Heart left ventricle (tissue), 16 donors: ENCODE data around the gene TGFBR3. TPM values are rescaled to one million over a fixed set of nuclear protein-coding genes. Genes with fewer than 3 reads are reported as not detected.
"Not testable (repeated sequence)": the region's sequence is repeated elsewhere in the genome, so short reads cannot be mapped to it uniquely, and the experiment has no call there.

ENCODE experiments used
- ATAC-seq, 4 donors: fragments of 200-7000 bp; cut with Tn5 transposase; one replicate each; pipeline ENCODE4 v1.9.1; 2020 to 2022; ENCODE audit warnings: moderate library complexity in 4 of 4, mild to moderate bottlenecking in 3 of 4, moderate number of reproducible peaks in 1 of 4
- DNase-seq, 5 donors: peaks; one replicate each; pipeline ENCODE4 v3.0.0-alpha.2; 2020
- H3K27ac ChIP-seq, 12 donors: fragments of 200-600 bp; sonication (generic) in 4 of 12; one replicate each; pipeline versions ENCODE4 v1.5.0 to v1.8.0; 2016 to 2022; ENCODE audit warnings: mild to moderate bottlenecking in 2 of 12
- H3K27me3 ChIP-seq, 9 donors: fragments of 200-600 bp; sonication (generic) in 2 of 9; one replicate each; pipeline versions ENCODE4 v1.5.1 to v1.8.0; 2016 to 2022; ENCODE audit warnings: mild to moderate bottlenecking in 3 of 9
- H3K36me3 ChIP-seq, 9 donors: fragments of 200-600 bp; sonication (generic) in 2 of 9; one replicate each; pipeline versions ENCODE4 v1.5.0 to v1.8.0; 2018 to 2022; ENCODE audit warnings: mild to moderate bottlenecking in 2 of 9
- H3K4me1 ChIP-seq, 12 donors: fragments of 200-600 bp; sonication (generic) in 4 of 12; one replicate each; pipeline versions ENCODE4 v1.5.0 to v1.8.0; 2016 to 2022; ENCODE audit warnings: mild to moderate bottlenecking in 3 of 12
- H3K4me3 ChIP-seq, 12 donors: fragments of 200-600 bp; sonication (generic) in 4 of 12; one replicate each; pipeline versions ENCODE4 v1.5.0 to v1.8.0; 2017 to 2022; ENCODE audit warnings: mild to moderate bottlenecking in 9 of 12, moderate library complexity in 4 of 12
- H3K9me3 ChIP-seq, 12 donors: fragments of 200-600 bp; sonication (generic) in 4 of 12; one replicate each; pipeline versions ENCODE4 v1.5.0 to v1.8.0; 2016 to 2022; ENCODE audit warnings: mild to moderate bottlenecking in 1 of 12
- POLR2A ChIP-seq, 2 donors: fragments of 450-650 bp; IDR thresholded peaks; one replicate each; pipeline ENCODE4 v1.6.1; 2017; ENCODE audit warnings: antibody characterized with exemption in 2 of 2, mild to moderate bottlenecking in 2 of 2, moderate library complexity in 2 of 2
- WGBS, 4 donors: extraction: QIAGEN DNeasy Blood & Tissue Kit in 2 of 4; methylation state at CpG; one replicate each; pipeline versions ENCODE4 v1.1.5 to v1.1.7; 2013 to 2018; 5-methylcytosine and 5-hydroxymethylcytosine counted together
- intact Hi-C, 10 donors: fragments of 100-400 bp; cut with DNase I; formaldehyde crosslinking; loops; one replicate each; pipeline versions ENCODE4 v1.11.1 to v1.14.2; 2022
- polyA plus RNA-seq, 2 donors: library from polyadenylated mRNA; stranded (reverse); fragments of 200-250 nt; gene quantifications; one replicate each; pipeline ENCODE4 v1.2.3, GENCODE V29; 2013
- total RNA-seq, 9 donors: library from RNA; depleted of rRNA in 2 of 9; stranded (reverse); fragments of >200 nt in 2 of 9; fragmentation: NEBNext Ultra II Directional in 3 of 9; extraction: Animal tissue kit (Norgen Biotek cat#: 25700) in 3 of 9; gene quantifications; one replicate each; pipeline versions ENCODE4 v1.1.0 to v1.2.4, GENCODE V29; 2016 to 2023
- TF ChIP-seq, protein P1 (sequence below), 12 donors: fragments of 200-600 bp; sonication (generic) in 4 of 12; IDR thresholded peaks; one replicate each; pipeline versions ENCODE4 v1.5.0 to v1.8.0; 2018 to 2022; ENCODE audit warnings: antibody characterized with exemption in 12 of 12, mild to moderate bottlenecking in 5 of 12
- donor health status: ischemic (EF 13 %, LVEDD 7.1; RV severe dilation, severe dysfunction).
- donor health status: healthy with polysubstance abuse.
- donor health status: DM: no; HTN: yes; CAD: no.
- donor health status: DM: no; HTN: no; CAD: no.
- donor health status: ischemic (EF 25% LVEDD 6.9; RV normal size, moderate dysfunction).
- donor health status: ischemic (EF 25% LVEDD 5.7; RV mildly dilated, moderate dysfunction).
- donor health status: healthy.
- donor health status: DM: yes; HTN: yes; CAD: no.
- donor health status: ischemic (EF 35%, LVEDD 5.7; RV mildly dilated, moderate dysfunction).
- donor health status: nonischemic (EF 11% LVEDD 7.7; RV severe dilation, severe dysfunction).
- donor health status: DM: yes; HTN: yes; CAD: no.
- donor health status: PGD.
- donor health status: ischemic (EF 29% LVEDD 5.4; RV normal size, mild dysfunction).
- donor health status: nonischemic (EF 23%, LVEDD 6.1; RV moderate dilation, normal function).

Gene TGFBR3
- total and polyA plus RNA-seq, 11 donors: 6.9 to 51.8 (median 22.7) TPM

DNA sequence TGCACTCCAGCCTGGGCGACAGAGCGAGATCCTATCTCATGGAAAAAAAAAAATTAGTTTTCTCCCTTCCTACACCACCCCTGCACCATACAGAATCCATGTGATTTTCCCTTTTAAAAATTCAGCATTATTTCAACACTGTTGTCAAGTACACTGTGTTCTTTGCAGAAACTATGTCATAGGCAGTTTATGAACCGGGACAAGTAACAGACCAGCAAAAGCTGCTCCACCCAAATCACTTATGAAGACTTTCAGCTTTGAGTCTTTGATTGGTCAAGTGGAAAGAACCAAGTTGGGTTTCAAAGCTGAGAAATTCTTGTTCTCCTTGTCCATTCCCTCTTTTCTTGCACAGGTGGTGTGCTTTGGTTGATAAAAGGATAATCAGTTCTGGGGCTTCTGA lies 212.3 kb downstream of the TGFBR3 start:
- ATAC-seq (peak in 3 of 4 donors; percentile 42 to 66 (median 50)), DNase-seq (no peak)
- no peak overlapping the region for H3K27ac ChIP-seq
- H3K36me3 ChIP-seq: no peaks in the 10 kb centered on the region
- no peak for TF ChIP-seq POLR2A (IDR thresholded peaks at IDR 0.05)
- TF ChIP-seq, protein P1, sequence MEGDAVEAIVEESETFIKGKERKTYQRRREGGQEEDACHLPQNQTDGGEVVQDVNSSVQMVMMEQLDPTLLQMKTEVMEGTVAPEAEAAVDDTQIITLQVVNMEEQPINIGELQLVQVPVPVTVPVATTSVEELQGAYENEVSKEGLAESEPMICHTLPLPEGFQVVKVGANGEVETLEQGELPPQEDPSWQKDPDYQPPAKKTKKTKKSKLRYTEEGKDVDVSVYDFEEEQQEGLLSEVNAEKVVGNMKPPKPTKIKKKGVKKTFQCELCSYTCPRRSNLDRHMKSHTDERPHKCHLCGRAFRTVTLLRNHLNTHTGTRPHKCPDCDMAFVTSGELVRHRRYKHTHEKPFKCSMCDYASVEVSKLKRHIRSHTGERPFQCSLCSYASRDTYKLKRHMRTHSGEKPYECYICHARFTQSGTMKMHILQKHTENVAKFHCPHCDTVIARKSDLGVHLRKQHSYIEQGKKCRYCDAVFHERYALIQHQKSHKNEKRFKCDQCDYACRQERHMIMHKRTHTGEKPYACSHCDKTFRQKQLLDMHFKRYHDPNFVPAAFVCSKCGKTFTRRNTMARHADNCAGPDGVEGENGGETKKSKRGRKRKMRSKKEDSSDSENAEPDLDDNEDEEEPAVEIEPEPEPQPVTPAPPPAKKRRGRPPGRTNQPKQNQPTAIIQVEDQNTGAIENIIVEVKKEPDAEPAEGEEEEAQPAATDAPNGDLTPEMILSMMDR (IDR thresholded peaks at IDR 0.05): no peak
- no peaks in the 10 kb centered on the region for H3K4me1 ChIP-seq
- H3K4me3 ChIP-seq: no peak overlapping the region
- intact Hi-C loops: no loop called here
- no peaks in the 10 kb centered on the region for H3K27me3 ChIP-seq
- H3K9me3 ChIP-seq: no peaks in the 10 kb centered on the region
- 56 to 89% (median 78%) methylated on average over 3 of the region's 3 CpGs for WGBS, 4 donors

DNA sequence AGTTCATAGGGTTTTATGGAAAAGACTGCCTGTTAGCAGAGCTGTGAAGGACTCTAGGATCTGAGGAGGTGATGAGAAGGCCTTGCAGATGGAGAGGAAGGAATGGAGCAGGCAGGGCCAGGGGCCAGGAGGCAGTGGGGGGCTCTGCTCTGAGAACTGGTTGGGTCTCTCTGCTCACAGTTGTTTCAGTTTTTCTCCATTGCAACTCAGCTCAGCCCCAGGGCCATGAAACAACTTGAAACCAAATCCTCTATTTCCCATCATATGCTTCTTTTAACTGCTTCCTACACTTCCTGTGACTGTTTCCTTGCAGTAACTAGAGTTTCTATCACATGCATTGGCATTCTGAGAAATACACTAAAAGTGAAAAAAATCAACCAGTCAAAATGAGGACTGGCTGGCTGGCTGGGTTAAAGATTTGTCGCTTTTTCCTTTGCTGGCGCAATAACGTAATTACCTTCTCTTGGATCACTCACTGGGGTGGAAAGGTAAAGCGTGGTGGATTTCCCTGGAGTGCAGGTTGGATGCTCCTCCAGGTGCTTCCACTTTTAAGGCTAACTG lies 213.3 kb downstream of the TGFBR3 start:
- DNase-seq: no peak
- H3K4me3 ChIP-seq: no peak overlapping the region
- whole genome bisulfite sequencing, 4 donors: 94 to 98% (median 96%) methylated on average over 4 of the region's 4 CpGs
- H3K9me3 ChIP-seq: no peaks in the 10 kb centered on the region
- intact Hi-C loops: no loop called here
- TF ChIP-seq, protein P1 (IDR thresholded peaks at IDR 0.05): no peak
- TF ChIP-seq POLR2A (IDR thresholded peaks at IDR 0.05): no peak
- no peaks in the 10 kb centered on the region for H3K4me1 ChIP-seq
- no peak for ATAC-seq
- H3K27ac ChIP-seq: no peak overlapping the region
- H3K27me3 ChIP-seq: no peaks in the 10 kb centered on the region
- no peaks in the 10 kb centered on the region for H3K36me3 ChIP-seq

DNA sequence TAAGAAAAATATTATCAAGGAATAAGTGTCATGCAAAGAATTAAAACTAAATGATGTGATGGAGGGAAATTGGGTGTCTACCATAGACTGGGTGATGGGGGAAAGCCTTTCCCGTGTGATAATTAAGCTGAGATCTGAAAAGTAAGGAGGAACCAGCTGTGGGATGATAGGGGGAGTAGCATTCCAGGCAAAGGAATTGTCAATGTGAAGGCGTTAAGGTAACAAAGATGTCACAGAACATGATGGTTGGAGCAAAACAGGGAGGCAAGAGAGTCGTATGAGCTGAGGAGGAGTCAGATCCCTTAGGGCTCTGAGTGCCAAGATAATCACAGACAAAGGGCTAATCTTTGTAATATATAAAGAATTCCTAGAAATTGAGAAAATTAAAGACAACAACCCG lies 215.2 kb downstream of the TGFBR3 start:
- ATAC-seq: no peak
- TF ChIP-seq POLR2A (IDR thresholded peaks at IDR 0.05): no peak
- TF ChIP-seq, protein P1 (IDR thresholded peaks at IDR 0.05): no peak

DNA sequence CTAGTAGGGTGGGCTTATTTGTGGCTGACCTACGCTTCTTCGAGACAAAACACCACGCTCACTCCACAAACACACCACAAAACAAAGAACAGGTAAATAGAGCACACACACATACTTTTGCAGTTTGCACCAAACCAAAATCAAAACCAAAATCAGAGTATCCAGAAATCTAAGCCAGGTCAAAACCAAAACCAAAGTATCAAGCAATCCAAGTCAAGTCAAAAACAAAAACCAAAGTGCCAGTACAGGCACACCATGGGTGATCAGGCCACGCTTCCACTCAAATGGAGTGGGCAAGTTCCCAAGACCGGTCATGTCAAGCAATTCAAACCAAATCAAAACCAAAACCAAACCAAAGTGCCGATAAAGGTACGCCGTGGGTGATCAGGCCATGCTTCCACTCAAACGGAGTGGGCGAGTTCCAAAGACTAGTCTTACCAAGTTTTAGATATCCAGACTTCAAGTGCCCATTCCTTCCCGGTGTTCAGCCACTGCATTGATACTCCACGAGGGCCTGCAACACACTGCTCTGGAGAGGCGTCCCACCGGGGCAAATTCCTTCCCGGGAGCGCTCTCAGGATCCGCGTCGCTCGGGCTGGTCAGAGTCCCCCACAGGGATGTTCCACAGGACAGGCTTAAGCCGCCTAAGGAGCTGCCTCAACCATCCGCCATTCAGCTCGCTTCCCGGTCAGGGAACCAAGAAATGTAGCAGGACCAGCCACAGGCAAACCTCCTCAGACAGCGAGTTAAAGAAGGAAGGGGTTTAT lies 216.2 kb downstream of the TGFBR3 start:
- 91 to 95% (median 92%) methylated on average over 25 of the region's 25 CpGs for WGBS, 4 donors
- Histone ChIP-seq H3K4me1 (no peaks in the 10 kb centered on the region), H3K27me3 (no peaks in the 10 kb centered on the region), H3K9me3 (no peaks in the 10 kb centered on the region), H3K36me3 (no peaks in the 10 kb centered on the region), H3K4me3 (no peak overlapping the region), H3K27ac (no peak overlapping the region)
- TF ChIP-seq POLR2A (IDR thresholded peaks at IDR 0.05): no peak
- TF ChIP-seq, protein P1 (IDR thresholded peaks at IDR 0.05): no peak
- DNase-seq (no peak), ATAC-seq (no peak)
- intact Hi-C loops: loop anchor here in 1 of 10 donors (10.0 kb wide), 1 partner anchor 55 kb away; no protein-coding TSS in a partner anchor

More for the DNA sequence above, 215.2 kb downstream of the TGFBR3 start:
- no peaks in the 10 kb centered on the region for H3K27me3 ChIP-seq
- H3K36me3 ChIP-seq: no peaks in the 10 kb centered on the region
- 82 to 87% (median 85%) methylated on average over 4 of the region's 4 CpGs for WGBS, 4 donors
- H3K4me1 ChIP-seq: no peaks in the 10 kb centered on the region
- no peak overlapping the region for H3K27ac ChIP-seq
- DNase-seq: no peak
- H3K9me3 ChIP-seq: no peaks in the 10 kb centered on the region
- intact Hi-C loops: no loop called here
- no peak overlapping the region for H3K4me3 ChIP-seq

DNA sequence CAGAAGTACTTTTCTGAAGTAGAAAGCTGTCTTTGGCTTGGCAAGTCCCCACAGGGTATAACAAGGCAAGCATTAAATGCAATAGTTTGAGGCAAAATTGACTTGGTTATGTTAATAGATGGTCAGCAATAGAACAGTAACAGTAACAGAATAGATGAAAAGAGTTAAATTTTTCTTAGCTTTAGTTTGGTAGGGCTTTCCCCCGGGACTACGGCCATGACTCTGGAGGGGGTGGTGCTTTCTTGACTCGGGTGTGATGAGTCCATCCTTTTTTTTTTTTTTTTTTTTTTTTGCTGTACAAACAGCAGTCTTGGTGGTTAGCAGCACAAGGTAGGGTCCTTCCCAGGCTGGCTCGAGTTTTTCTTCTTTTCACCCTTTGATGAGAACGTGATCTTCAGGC lies 219.3 kb downstream of the TGFBR3 start:
- not testable (repeated sequence) for H3K36me3 ChIP-seq, ATAC-seq, H3K27ac ChIP-seq, H3K4me1 ChIP-seq, H3K27me3 ChIP-seq, H3K4me3 ChIP-seq, H3K9me3 ChIP-seq
- 55 to 66% (median 64%) methylated on average over 5 of the region's 5 CpGs for WGBS, 4 donors
- DNase-seq: peak in 1 of 5 donors; percentile 24
- intact Hi-C loops: loop anchor here in 1 of 10 donors (10.0 kb wide), 1 partner anchor 58 kb away; no protein-coding TSS in a partner anchor
